ENCODE data around the gene NOXA1.
"Not testable (repeated sequence)": the region's sequence is repeated elsewhere in the genome, so short reads cannot be mapped to it uniquely, and the experiment has no call there.

The NOXA1 gene

GRCh38 chr9:137422604-137423513 is at the start of gene NOXA1, which contains the start of gene EXD3:
Gene NOXA1 (plus strand): TSS chr9:137423393. CDS start chr9:137423530, 137 bp downstream.
Gene EXD3 (minus strand): TSS chr9:137423162. CDS start chr9:137395357, 27,805 bp downstream.
- peak; percentile 75 to 80 for DNase-seq (ENCODE audit: low read depth in 2 of 2)

GRCh38 chr9:137373611-137373980 is 49.6 kb upstream of the NOXA1 start:
- no peak for DNase-seq (ENCODE audit: low read depth in 2 of 2)

GRCh38 chr9:137374131-137374845 is 48.9 kb upstream of the NOXA1 start:
- no peak for DNase-seq (ENCODE audit: low read depth in 2 of 2)

- no peak for DNase-seq (ENCODE audit: low read depth in 2 of 2)
These were observed 47.7 kb upstream of the NOXA1 start for GRCh38 chr9:137375321-137376058.

DNA sequence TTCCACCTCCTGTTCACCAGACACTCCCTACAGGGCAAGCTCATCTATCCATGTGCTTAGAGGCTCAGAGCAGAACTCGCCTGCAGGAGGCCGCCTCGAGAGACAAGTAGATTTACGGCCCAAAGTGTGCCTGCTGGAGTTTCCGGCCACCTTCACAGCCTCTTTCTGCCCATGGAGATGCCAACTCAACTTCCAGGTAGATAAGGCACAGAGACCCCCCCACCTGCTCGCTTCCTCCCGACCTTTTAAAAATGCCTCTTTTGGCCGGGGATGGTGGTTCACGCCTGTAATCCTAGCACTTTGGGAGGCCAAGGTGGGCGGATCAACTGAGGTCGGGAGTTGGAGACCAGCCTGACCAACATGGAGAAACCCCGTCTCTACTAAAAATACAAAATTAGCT is 46.8 kb upstream of the NOXA1 start:
- DNase-seq (ENCODE audit: low read depth in 2 of 2) = no peak

GRCh38 chr9:137378688-137379410 is 44.3 kb upstream of the NOXA1 start:
- DNase-seq (ENCODE audit: low read depth in 2 of 2) = not testable (repeated sequence)

DNA sequence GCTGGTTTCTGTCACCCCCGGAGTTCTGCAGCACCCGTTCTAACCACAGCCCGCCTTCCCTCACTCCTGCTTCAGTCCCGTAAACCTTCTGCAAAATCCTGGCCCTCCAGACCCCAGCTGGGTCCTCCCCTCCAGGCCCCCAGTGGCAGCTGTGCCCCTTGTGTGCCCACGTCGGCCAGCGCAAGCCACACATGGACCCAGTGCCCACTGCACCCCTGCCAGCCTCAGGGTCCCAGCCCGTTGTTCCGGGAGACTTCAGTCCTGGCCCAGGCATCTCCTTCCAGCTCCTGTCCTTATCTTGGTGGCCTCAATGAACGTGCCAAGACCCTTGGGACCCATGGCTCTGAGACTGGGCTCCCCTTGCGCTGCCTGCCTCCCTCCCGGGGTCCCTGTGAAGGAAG is 43.4 kb upstream of the NOXA1 start:
- no peak for DNase-seq (ENCODE audit: low read depth in 2 of 2)

DNA sequence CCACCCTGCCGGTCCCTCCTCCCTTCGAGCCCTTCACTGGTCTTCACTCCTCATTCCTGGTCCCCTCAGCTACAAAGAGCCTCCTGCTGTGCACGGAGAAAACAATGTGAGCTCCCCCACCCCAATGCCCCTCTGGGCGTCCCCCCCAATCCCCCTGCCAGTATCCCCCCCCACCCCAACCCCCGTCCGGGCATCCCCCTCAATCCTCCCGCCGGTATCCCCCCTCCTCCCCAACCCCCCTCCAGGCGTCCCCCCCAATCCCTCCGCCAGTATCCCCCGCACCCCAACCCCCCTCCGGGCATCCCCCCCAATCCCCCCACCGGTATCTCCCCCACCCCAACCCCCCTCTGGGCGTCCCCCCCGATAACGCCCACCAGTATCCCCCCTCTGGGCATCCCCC is 43.0 kb upstream of the NOXA1 start:
- no peak for DNase-seq (ENCODE audit: low read depth in 2 of 2)

DNA sequence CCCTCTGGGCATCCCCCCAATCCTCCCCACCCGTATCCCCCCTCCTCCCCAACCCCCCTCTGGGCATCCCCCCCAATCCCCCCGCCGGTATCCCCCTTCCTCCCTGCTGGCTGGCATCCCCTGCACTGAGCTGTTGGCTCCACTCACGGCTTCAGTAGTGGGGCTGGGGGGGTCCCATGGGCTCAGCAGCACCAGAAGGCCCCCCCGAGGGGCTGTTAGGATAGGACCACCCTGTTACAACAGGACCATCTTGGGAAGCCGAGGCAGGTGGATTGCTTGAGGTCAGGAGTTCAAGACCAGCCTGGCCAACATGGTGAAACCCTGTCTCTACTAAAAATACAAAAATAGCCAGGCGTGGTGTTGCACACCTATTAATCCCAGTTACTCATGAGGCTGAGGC is 42.6 kb upstream of the NOXA1 start:
- DNase-seq (ENCODE audit: low read depth in 2 of 2) = no peak

GRCh38 chr9:137381501-137382443 is 41.4 kb upstream of the NOXA1 start:
- no peak for DNase-seq (ENCODE audit: low read depth in 2 of 2)

- DNase-seq (ENCODE audit: low read depth in 2 of 2) = no peak
These were observed 40.6 kb upstream of the NOXA1 start for GRCh38 chr9:137382444-137383080.

- no peak for DNase-seq (ENCODE audit: low read depth in 2 of 2)
These were observed 40.0 kb upstream of the NOXA1 start for GRCh38 chr9:137383081-137383783.

- no peak for DNase-seq (ENCODE audit: low read depth in 2 of 2)
These were observed 39.1 kb upstream of the NOXA1 start for GRCh38 chr9:137383784-137384756.

DNA sequence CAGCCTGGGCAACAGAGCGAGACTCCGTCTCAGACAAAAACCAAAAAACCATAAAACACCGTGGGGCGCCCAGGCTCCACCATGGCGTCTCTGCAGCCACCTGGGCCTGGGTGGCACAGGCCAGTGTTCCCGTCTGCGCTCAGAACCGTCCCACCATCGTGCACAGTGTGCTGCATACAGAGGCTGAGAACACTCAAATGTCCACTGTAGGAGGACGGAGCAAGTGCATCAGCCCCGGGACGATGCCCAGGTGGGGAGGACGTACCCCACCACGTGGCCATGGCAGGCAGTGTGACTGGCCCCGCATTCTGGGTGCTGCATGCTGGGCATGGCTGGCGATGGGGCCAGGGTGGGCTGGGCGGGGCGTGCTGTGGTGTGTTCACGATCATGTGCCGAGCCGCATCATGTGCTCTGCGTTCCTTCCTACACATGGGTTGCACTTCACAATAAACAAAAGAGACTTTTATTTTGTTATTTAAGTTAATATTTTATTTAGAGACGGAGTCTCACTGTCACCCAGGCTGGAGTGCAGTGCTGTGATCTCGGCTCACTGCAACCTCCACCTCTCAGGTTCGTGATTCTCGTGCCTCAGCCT is 38.0 kb upstream of the NOXA1 start:
- DNase-seq (ENCODE audit: low read depth in 2 of 2) = no peak

GRCh38 chr9:137386507-137387113 is 36.6 kb upstream of the NOXA1 start:
- DNase-seq (ENCODE audit: low read depth in 2 of 2) = not testable (repeated sequence)

GRCh38 chr9:137387114-137387890 is 35.9 kb upstream of the NOXA1 start:
- no peak for DNase-seq (ENCODE audit: low read depth in 2 of 2)

All from fibroblast of skin of left biceps (primary cell).